HepG2 (cell line): ENCODE results near the gene CKAP5. TPM values are rescaled to one million over a fixed set of nuclear protein-coding genes. Genes with fewer than 3 reads are reported as not detected.

ENCODE experiments used
- CREB3 ChIP-seq: sonication (generic); formaldehyde crosslinking; IDR thresholded peaks from 2 replicates; pipeline ENCODE4 v1.5.0; 2020; ENCODE audit warnings: missing genetic modification reagents
- EHMT2 ChIP-seq: fragments of 200-600 bp; sonication (generic); IDR thresholded peaks from 2 replicates; pipeline ENCODE4 v1.7.0; 2017; ENCODE audit warnings: antibody characterized with exemption, low read depth, low read length, borderline replicate concordance
- ELF3 ChIP-seq: IDR thresholded peaks from 2 replicates; pipeline ENCODE4 v1.6.1; 2016; ENCODE audit warnings: missing genetic modification reagents, missing compliant biosample characterization
- ETV6 ChIP-seq: sonication (generic); formaldehyde crosslinking; conservative IDR thresholded peaks from 2 replicates; pipeline ENCODE4 v1.4.0; 2020; ENCODE audit warnings: missing genetic modification reagents
- GABPA ChIP-seq, 2 experiments: IDR thresholded peaks; 2 replicates each; pipeline ENCODE4 v1.6.1; 2011 to 2016; ENCODE audit warnings: low read depth in 2 of 2, low read length in 1 of 2, missing biosample characterization in 1 of 2, missing genetic modification characterization in 1 of 2
- GATA4 ChIP-seq: sonication (generic); IDR thresholded peaks from 2 replicates; pipeline ENCODE4 v1.6.1; 2016; ENCODE audit warnings: antibody characterized with exemption, low read depth, borderline replicate concordance
- GATAD2A ChIP-seq: IDR thresholded peaks from 2 replicates; pipeline ENCODE4 v1.6.1; 2016
- GZF1 ChIP-seq: sonication (generic); formaldehyde crosslinking; IDR thresholded peaks from 2 replicates; pipeline ENCODE4 v1.5.1; 2020; ENCODE audit warnings: mild to moderate bottlenecking, missing genetic modification reagents
- HNF4A ChIP-seq: sonication (generic); formaldehyde crosslinking; IDR thresholded peaks from 2 replicates; pipeline ENCODE4 v1.4.0; 2020; ENCODE audit warnings: missing genetic modification reagents
- IKZF5 ChIP-seq: IDR thresholded peaks from 2 replicates; pipeline ENCODE4 v1.6.1; 2018; ENCODE audit warnings: missing genetic modification reagents, mild to moderate bottlenecking, missing compliant biosample characterization
- PHF20 ChIP-seq: sonication (generic); formaldehyde crosslinking; IDR thresholded peaks from 2 replicates; pipeline ENCODE4 v1.5.0; 2020; ENCODE audit warnings: mild to moderate bottlenecking, missing genetic modification reagents
- SIN3B ChIP-seq: fragments of 150-350 bp; IDR thresholded peaks from 2 replicates; pipeline ENCODE4 v1.6.1; 2014; ENCODE audit warnings: low read length
- SP140L ChIP-seq: sonication (generic); formaldehyde crosslinking; IDR thresholded peaks from 2 replicates; pipeline ENCODE4 v1.4.0; 2020; ENCODE audit warnings: missing genetic modification reagents, borderline replicate concordance
- ZNF143 ChIP-seq: sonication (generic); formaldehyde crosslinking; IDR thresholded peaks from 2 replicates; pipeline ENCODE4 v1.4.0; 2020; ENCODE audit warnings: missing genetic modification reagents
- ZNF224 ChIP-seq: sonication (generic); formaldehyde crosslinking; IDR thresholded peaks from 2 replicates; pipeline ENCODE4 v1.5.0; 2020; ENCODE audit warnings: mild to moderate bottlenecking, missing genetic modification reagents
- ZNF251 ChIP-seq: sonication (generic); formaldehyde crosslinking; IDR thresholded peaks from 2 replicates; pipeline ENCODE4 v1.9.0; 2021; ENCODE audit warnings: mild to moderate bottlenecking, missing genetic modification reagents
- ZNF280B ChIP-seq: sonication (generic); formaldehyde crosslinking; IDR thresholded peaks from 2 replicates; pipeline ENCODE4 v1.5.0; 2020; ENCODE audit warnings: missing genetic modification reagents, mild to moderate bottlenecking, borderline replicate concordance
- ZNF614 ChIP-seq: IDR thresholded peaks from 2 replicates; pipeline ENCODE4 v1.6.1; 2018; ENCODE audit warnings: missing biosample characterization, missing genetic modification reagents, inconsistent platforms, borderline replicate concordance
- polyA plus RNA-seq, 8 experiments: library from polyadenylated mRNA; depleted of rRNA in 3 of 8; stranded (reverse) in 7 of 8; unstranded in 1 of 8; fragments of >200 nt; fragmentation: Illumina TruSeq in 4 of 8; extraction: Trizol in 4 of 8; gene quantifications; 2 replicates each; pipeline versions ENCODE4 v1.2.1 to v1.2.3, GENCODE V29; 2011 to 2016; ENCODE audit warnings: low read depth in 4 of 8, missing spikeins in 1 of 8, mixed read lengths in 1 of 8; ENCODE audit not compliant: insufficient read depth in 1 of 8
- total RNA-seq, 5 experiments: library from RNA; depleted of rRNA; stranded (reverse); fragments of >200 nt; fragmentation: Illumina TruSeq; extraction: Trizol; gene quantifications; 2 replicates each; pipeline ENCODE4 v1.2.3, GENCODE V29; 2016; ENCODE audit warnings: low read depth in 1 of 5
- TF ChIP-seq, protein P1 (sequence below): sonication (generic); formaldehyde crosslinking; IDR thresholded peaks from 2 replicates; pipeline ENCODE4 v1.4.0; 2020; ENCODE audit warnings: mild to moderate bottlenecking, low read depth, missing genetic modification reagents
- TF ChIP-seq, protein P2 (sequence below): conservative IDR thresholded peaks from 2 replicates; pipeline ENCODE4 v1.6.1; 2018; ENCODE audit warnings: missing genetic modification reagents

CKAP5 gene
- total and polyA plus RNA-seq, 2 of the 13 experiments (the other 11 are each of a cell fraction or from before 2014, with no cell fraction given) = 79.2 to 103 TPM

DNA sequence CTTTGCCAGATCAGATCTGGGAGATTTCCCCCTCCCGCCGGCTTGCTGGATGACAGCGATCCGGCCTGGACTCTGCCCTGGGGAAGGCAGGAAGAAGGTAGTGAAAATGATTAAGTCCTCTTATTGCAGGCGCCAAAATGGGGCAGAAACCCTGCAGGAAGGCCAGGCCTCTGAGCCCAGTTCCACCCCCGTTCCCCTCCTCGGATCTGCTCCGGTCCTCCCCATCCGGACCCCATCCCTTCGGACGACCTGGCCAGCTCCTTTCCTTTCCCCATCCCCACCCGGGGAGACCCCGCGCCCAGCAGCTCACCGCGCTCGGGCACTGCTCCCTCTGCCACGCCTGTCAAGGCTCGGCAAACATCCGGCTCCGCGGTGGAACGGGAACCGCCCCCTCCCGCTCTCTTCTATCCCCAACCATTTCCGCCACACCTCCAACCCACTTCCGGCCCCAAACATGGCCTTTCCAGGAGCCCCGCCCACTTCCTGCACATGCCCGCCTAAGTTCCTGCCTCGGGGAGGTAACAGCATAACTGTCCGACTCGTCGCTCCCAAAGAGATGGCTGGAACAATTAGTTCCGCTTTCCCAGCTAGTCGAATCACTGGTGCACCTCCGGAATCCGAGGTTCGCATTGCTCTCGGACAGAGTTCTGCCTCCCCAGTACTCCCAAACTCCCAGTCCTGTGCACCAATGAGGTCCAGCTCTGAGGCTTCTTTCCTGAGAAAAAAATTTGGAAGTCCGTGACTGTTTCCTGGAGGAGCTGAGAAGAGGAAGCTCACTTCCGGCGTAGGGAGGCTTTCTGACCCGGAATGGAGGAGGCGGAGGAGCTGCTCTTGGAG is 145.6 kb downstream of the CKAP5 start, which contains the start of the genes ARHGAP1 and ZNF408 (continued):
- TF ChIP-seq ZNF280B (0 out of 2 replicates have a peak, but pooled peaks have one; percentile 21), SP140L (CRISPR knock-in tag) (no peak), GZF1 (no peak), CREB3 (CRISPR knock-in tag) (no peak), ZNF614 (peak; percentile 24; the same call in 1 of the 2 replicates), ETV6 (0 out of 2 replicates have a peak, but pooled peaks have one; percentile 35), ZNF251 (CRISPR knock-in tag) (no peak), HNF4A (CRISPR knock-in tag) (peak; percentile 57), EHMT2 (peak; percentile 39; the same call in 1 of the 2 replicates), PHF20 (CRISPR knock-in tag) (peak; percentile 96), ZNF143 (CRISPR knock-in tag) (no peak), IKZF5 (CRISPR knock-in tag) (peak; percentile 70), SIN3B (peak; percentile 81), GATAD2A (CRISPR knock-in tag) (peak; percentile 33; the same call in 1 of the 2 replicates), ELF3 (CRISPR knock-in tag) (peak; percentile 87), ZNF224 (CRISPR knock-in tag) (no peak; the same call in 1 of the 2 replicates), GATA4 (peak; percentile 39; the same call in 1 of the 2 replicates), GABPA (IDR thresholded peaks at IDR 0.05; ENCODE audit: low read depth, low read length) (peak; percentile 85), GABPA (CRISPR knock-in tag; IDR thresholded peaks at IDR 0.05; ENCODE audit: low read depth) (peak; percentile 98)
- TF ChIP-seq, protein P1, sequence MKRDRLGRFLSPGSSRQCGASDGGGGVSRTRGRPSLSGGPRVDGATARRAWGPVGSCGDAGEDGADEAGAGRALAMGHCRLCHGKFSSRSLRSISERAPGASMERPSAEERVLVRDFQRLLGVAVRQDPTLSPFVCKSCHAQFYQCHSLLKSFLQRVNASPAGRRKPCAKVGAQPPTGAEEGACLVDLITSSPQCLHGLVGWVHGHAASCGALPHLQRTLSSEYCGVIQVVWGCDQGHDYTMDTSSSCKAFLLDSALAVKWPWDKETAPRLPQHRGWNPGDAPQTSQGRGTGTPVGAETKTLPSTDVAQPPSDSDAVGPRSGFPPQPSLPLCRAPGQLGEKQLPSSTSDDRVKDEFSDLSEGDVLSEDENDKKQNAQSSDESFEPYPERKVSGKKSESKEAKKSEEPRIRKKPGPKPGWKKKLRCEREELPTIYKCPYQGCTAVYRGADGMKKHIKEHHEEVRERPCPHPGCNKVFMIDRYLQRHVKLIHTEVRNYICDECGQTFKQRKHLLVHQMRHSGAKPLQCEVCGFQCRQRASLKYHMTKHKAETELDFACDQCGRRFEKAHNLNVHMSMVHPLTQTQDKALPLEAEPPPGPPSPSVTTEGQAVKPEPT (CRISPR knock-in tag) = peak; percentile 38; the same call in 1 of the 2 replicates
- TF ChIP-seq, protein P2, sequence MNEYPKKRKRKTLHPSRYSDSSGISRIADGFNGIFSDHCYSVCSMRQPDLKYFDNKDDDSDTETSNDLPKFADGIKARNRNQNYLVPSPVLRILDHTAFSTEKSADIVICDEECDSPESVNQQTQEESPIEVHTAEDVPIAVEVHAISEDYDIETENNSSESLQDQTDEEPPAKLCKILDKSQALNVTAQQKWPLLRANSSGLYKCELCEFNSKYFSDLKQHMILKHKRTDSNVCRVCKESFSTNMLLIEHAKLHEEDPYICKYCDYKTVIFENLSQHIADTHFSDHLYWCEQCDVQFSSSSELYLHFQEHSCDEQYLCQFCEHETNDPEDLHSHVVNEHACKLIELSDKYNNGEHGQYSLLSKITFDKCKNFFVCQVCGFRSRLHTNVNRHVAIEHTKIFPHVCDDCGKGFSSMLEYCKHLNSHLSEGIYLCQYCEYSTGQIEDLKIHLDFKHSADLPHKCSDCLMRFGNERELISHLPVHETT (CRISPR knock-in tag) = peak; percentile 77
